Lung (tissue), 12 donors: ENCODE data around the gene ITGAD. TPM values are rescaled to one million over a fixed set of nuclear protein-coding genes. Genes with fewer than 3 reads are reported as not detected.

Source experiments
- ATAC-seq: fragments of 200-7000 bp; cut with Tn5 transposase; one replicate; pipeline ENCODE4 v1.9.1; 2020; ENCODE audit warnings: moderate number of reproducible peaks; ENCODE audit not compliant: insufficient read depth, low FRiP score
- DNase-seq, 3 donors: peaks; one replicate each; pipeline ENCODE4 v3.0.0-alpha.2; 2013 to 2017
- H3K27ac ChIP-seq, 2 donors: one replicate each; pipeline ENCODE4 v1.5.1; 2013; ENCODE audit warnings: mild to moderate bottlenecking in 2 of 2, moderate library complexity in 2 of 2, control low read depth in 1 of 2, inconsistent platforms in 1 of 2, low read depth in 1 of 2, low read length in 1 of 2
- H3K27me3 ChIP-seq, 3 donors: one replicate each; pipeline ENCODE4 v1.5.1; 2013; ENCODE audit warnings: low read length in 2 of 3; ENCODE audit not compliant: control insufficient read depth in 3 of 3, insufficient read depth in 3 of 3
- H3K36me3 ChIP-seq, 4 donors: one replicate each; pipeline ENCODE4 v1.5.1; 2013; ENCODE audit warnings: low read length in 4 of 4, mild to moderate bottlenecking in 1 of 4, moderate library complexity in 1 of 4; ENCODE audit not compliant: control insufficient read depth in 4 of 4, insufficient read depth in 4 of 4
- H3K4me1 ChIP-seq, 5 donors: one replicate each; pipeline ENCODE4 v1.5.1; 2013; ENCODE audit warnings: low read length in 5 of 5, mild to moderate bottlenecking in 2 of 5, moderate library complexity in 1 of 5; ENCODE audit not compliant: control insufficient read depth in 5 of 5, insufficient read depth in 5 of 5
- H3K4me3 ChIP-seq: one replicate; pipeline ENCODE4 v1.5.1; 2013; ENCODE audit warnings: mild to moderate bottlenecking, control low read depth, moderate library complexity
- H3K9ac ChIP-seq, 2 donors: one replicate each; pipeline ENCODE4 v1.5.1; 2013; ENCODE audit warnings: low read length in 2 of 2, control low read depth in 1 of 2; ENCODE audit not compliant: insufficient read depth in 1 of 2
- H3K9me3 ChIP-seq, 4 donors: one replicate each; pipeline ENCODE4 v1.5.1; 2013; ENCODE audit warnings: low read length in 3 of 4, mild to moderate bottlenecking in 1 of 4, moderate library complexity in 1 of 4; ENCODE audit not compliant: control insufficient read depth in 4 of 4, insufficient read depth in 3 of 4
- CTCF ChIP-seq: IDR thresholded peaks from 2 replicates; pipeline ENCODE4 v1.5.1; 2012; ENCODE audit warnings: mild to moderate bottlenecking; ENCODE audit errors: control extremely low read depth, extremely low read depth
- WGBS, 2 donors: extraction: QIAGEN DNeasy Blood & Tissue Kit; methylation state at CpG; one replicate each; pipeline ENCODE4 v1.1.7; 2013; 5-methylcytosine and 5-hydroxymethylcytosine counted together
- polyA plus RNA-seq, 2 donors: library from polyadenylated mRNA; stranded (reverse); fragments of 200-250 nt; gene quantifications; one replicate each; pipeline ENCODE4 v1.2.1, GENCODE V29; 2013
- total RNA-seq, 2 donors: library from RNA; depleted of rRNA in 1 of 2; stranded (reverse); fragments of >200 nt in 1 of 2; gene quantifications; one replicate each; pipeline ENCODE4 v1.2.1, GENCODE V29; 2014 to 2021
- donor health status: control.
- donor health status: control.
- donor health status: Bipolar disorder and iron deficiency.
- donor health status: healthy.
- donor health status: DM: yes; HTN: yes; CAD: no.

The ITGAD gene
- total and polyA plus RNA-seq, 4 donors: 0.19 to 1.5 (median 0.33) TPM

- H3K9ac ChIP-seq: no peak overlapping the region
- DNase-seq: no peak
- ATAC-seq: no peak
These were observed 44.6 kb upstream of the ITGAD start for GRCh38 chr16:31348579-31348978.

DNA sequence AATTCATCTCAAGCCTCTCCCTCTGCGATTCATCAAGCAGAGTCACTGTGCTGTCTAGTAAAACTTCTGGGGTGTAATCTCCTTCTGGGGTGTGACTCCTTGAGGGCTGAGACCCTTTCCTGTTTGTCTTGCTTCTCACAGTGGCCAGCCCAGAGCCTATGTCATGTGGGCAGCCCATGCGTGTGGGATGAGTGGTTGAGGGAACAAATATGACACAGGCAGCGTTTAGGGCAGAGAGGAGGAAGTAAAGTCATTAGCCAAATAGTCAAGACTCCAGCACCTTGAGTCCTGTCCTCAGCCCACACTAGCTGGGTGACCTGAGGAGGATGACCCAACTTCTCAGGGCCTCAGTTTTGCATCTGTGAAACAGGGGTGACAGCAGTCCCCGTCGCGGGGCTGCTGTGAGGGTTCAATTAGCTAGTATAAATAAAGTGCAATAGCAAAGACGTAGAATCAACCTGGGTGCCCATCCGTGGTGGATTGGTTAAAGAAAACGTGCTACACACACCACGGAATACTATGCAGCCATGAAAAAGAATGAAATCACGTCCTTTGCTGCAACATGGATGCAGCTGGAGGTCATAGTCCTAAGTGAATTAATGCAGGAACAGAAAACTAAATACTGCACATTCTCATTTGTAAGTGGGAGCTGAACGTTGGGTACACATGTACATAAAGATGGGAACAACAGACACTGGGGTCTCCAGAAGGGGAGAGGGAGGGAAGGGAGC is 42.7 kb upstream of the ITGAD start:
- H3K9ac ChIP-seq: no peak overlapping the region
- peaks cover 0 to 5% (median 0%) of the 10 kb centered on the region in 4 donors for H3K9me3 ChIP-seq
- H3K27ac ChIP-seq: peak overlapping the region in 1 of 2 donors; percentile 40
- no peaks in the 10 kb centered on the region for H3K27me3 ChIP-seq
- H3K4me1 ChIP-seq: peaks cover 0 to 2% (median 0%) of the 10 kb centered on the region in 5 donors
- no peak overlapping the region for H3K4me3 ChIP-seq
- ATAC-seq: peak; percentile 36
- no peaks in the 10 kb centered on the region for H3K36me3 ChIP-seq
- no peak for TF ChIP-seq CTCF
- WGBS, 2 donors: 71 to 76% methylated on average over 12 of the region's 12 CpGs
- DNase-seq: no peak

More at GRCh38 chr16:31348579-31348978, 44.6 kb upstream of the ITGAD start:
- WGBS, 2 donors: 27 to 39% methylated on average over 3 of the region's 3 CpGs
- no peaks in the 10 kb centered on the region for H3K36me3 ChIP-seq
- H3K4me1 ChIP-seq: peaks cover 0 to 2% (median 0%) of the 10 kb centered on the region in 5 donors
- no peak for TF ChIP-seq CTCF
- H3K9me3 ChIP-seq: peaks cover 0 to 5% (median 0%) of the 10 kb centered on the region in 4 donors
- H3K27ac ChIP-seq: peak overlapping the region in 1 of 2 donors; percentile 1
- H3K4me3 ChIP-seq: no peak overlapping the region
- H3K27me3 ChIP-seq: no peaks in the 10 kb centered on the region

GRCh38 chr16:31351246-31351941 is 41.7 kb upstream of the ITGAD start:
- Histone ChIP-seq H3K27ac (peak overlapping the region in 1 of 2 donors; percentile 62), H3K9ac (no peak overlapping the region), H3K4me3 (no peak overlapping the region), H3K4me1 (peaks cover 0 to 2% (median 0%) of the 10 kb centered on the region in 5 donors), H3K27me3 (no peaks in the 10 kb centered on the region), H3K36me3 (no peaks in the 10 kb centered on the region), H3K9me3 (peaks cover 0 to 2% (median 0%) of the 10 kb centered on the region in 4 donors)
- no peak for ATAC-seq
- TF ChIP-seq CTCF: no peak
- 65 to 71% methylated on average over 19 of the region's 19 CpGs for WGBS, 2 donors
- no peak for DNase-seq
